ENCODE data around the gene EMSY.
"Not testable (repeated sequence)": the region's sequence is repeated elsewhere in the genome, so short reads cannot be mapped to it uniquely, and the experiment has no call there.

The EMSY gene

DNA sequence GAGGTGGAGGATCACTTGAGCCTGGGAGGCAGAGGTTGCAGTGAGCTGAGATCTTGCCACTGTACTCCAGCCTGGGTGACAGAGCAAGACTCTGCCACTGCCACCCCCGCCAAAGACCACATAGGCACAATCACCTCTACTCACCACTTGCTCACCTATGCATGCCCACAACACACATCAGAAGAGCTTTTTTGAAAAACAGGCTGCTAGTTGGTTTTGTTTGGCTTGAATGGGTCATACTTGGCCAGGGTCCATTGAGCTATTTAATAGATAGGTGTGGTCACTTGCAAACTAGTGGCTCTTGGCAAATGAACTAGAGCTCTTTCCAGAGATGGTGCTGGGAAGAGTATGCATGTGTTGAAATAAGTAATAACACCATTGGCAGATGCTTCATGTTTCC lies 80.1 kb downstream of the EMSY start:
- DNase-seq = no peak

- DNase-seq = no peak
Observed at GRCh38 chr11:76526878-76527277, 82.1 kb downstream of the EMSY start.

DNA sequence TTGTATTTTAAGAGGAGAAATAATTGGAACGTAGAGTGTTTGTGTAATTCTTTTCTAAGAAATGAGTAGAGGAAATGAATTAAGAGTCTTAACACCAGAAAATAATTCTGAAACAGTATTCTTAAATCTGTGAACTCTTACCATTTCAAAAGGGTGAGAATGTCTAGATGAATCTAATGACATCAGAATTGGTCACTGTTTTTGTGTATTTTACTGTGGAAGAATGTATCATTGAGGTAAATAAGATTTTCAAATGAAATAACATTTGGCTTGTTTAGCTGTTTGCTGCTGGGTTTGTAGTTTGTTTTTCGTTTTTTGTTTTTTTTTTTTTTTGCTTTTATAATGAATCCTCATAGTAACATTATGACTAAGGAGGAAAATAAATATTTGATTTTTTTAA lies 97.6 kb downstream of the EMSY start:
- no peak for DNase-seq

- DNase-seq = no peak
Observed at GRCh38 chr11:76543006-76543703, 98.3 kb downstream of the EMSY start.

GRCh38 chr11:76550781-76551180 lies 106.0 kb downstream of the EMSY start:
- DNase-seq = no peak

DNA sequence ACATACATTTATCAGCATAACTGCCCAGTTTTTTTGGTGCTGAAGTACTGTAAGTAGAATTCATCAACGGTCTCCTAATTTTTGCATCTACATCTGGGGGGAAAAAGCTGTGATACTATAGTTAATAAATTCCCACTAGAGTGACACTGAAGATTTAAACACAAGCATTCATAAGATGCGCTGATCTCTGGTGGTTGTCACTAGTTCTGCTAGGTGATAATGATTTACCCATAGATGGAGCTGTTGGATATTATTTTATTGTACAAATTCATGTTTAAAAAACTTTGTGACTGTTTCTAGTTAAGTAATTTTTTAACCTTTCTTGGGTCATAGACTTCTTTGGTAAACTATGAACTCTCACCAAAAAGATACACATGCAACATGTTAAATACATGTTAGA lies 106.6 kb downstream of the EMSY start:
- DNase-seq = no peak

GRCh38 chr11:76552987-76553386 lies 108.2 kb downstream of the EMSY start:
- DNase-seq = no peak

DNA sequence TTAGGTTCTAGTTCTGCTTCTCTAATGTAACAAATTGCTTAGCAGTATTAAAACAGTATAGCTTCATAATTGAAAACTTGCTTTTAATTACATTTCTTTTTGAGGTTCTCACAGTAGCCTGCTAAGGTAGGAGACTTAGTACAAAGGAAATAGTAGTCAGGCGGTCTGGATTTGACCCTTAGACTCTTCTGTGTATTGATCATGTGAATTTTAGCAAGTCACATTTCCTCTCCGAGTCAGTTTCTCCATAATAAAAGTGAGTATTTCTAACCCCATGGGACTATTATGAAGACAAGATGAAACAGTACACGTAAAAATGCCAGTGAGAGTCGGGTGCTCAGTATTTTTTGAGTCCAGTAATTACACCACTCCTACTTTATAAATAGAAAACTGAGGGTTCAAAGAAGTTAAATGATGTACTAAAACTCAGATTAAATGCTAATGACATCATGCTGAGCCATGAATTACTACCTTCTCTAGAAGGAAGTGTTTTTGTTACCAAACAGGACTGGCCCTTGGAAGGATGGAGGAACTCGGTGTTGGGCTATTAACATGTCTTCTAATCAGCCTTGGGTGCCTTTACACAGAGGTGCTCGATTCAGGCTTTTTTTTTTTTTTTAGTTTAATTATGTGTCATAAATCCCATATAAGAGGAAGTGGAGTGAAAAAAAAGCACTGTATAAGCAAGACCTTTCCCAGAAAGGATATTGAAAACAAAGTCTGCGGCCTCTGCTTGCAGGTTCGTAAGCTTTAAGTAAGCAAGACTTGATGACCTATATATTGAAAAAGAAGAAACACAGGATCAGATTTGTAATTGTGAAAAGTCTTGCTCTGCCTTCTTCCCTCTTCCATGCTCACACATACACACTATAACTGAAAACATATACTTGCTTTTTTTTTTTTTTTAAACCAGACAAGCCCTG lies 109.0 kb downstream of the EMSY start:
- DNase-seq = no peak

DNA sequence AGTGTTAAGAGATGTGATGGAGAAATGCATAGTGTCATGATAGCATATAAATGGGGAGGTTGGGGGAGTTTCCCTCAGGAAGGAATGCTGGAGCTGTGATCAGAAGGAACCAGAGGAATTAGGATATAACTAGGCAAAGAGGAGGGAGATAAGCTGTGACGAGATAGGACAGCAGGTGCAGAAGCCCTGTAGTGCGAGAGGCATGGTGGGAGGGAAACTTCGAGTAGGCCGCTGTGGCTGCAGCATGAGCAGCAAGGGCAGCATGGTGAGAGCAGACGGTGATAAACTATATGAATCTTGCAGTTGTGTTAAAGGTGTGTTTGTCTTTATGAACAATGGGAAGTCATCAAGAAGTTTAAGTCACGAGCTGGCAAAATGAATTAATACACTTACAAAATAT lies 109.9 kb downstream of the EMSY start:
- DNase-seq = no peak

- DNase-seq = no peak
Observed at GRCh38 chr11:76557466-76557865, 112.6 kb downstream of the EMSY start.

DNA sequence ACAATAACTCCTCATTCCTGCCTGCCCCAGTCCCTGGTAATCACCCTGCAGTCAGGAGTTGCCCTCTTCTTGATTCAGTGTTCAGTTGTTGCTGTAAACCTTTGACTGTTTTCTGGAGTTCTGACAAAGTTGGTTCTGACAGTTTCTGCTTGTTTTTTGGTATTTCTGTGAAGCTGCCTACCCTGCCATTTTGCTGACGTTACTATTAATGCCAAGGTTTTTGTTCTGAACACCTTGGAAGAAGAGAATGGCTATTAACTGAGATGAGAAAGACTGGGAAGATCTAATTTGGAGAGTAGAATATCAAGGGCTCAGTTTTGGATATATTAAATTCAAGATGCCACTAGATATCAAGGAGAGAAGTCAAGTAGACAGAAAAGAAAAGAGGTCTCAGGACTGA lies 113.7 kb downstream of the EMSY start:
- no peak for DNase-seq

DNA sequence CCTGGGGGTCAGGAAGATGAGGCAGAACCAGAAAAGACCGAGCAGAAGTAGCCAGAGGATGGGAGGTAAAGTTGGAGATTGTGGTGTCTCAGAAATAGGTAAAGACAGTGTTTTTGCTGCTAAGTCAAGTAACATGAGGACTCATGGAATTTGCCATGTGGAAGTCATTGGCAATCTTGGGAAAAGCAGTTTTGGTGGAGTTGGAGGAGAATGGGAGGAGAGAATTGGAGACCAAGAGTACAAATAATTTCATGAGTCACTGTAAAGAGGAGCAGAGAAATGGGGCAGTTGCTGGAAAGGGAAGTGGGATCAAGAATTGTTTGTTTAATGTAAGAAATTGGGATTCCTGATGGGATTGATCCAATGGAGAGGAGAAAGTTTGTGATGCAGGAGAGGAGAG lies 114.1 kb downstream of the EMSY start:
- no peak for DNase-seq

GRCh38 chr11:76559346-76559745 lies 114.5 kb downstream of the EMSY start:
- no peak for DNase-seq

DNA sequence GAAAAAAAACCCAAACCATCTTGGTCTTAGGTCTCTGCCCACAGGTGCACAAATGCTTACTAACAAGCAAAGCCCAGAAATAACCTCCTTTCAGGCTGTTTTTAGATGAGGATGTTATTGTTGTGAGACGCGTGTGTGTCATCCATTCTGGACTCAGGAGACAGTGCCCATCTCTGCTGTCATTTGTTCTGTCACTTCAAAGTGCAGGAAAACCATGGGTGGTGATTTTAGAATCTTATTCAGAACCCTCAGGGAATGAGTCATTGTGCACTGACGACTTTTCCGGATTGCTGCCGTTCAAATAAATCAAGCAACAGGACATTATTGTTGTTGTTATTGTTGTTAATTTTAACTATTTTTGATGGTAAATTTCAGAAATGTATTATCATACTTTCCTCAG lies 115.4 kb downstream of the EMSY start:
- DNase-seq = no peak

GRCh38 chr11:76561245-76561644 lies 116.4 kb downstream of the EMSY start:
- DNase-seq = no peak

DNA sequence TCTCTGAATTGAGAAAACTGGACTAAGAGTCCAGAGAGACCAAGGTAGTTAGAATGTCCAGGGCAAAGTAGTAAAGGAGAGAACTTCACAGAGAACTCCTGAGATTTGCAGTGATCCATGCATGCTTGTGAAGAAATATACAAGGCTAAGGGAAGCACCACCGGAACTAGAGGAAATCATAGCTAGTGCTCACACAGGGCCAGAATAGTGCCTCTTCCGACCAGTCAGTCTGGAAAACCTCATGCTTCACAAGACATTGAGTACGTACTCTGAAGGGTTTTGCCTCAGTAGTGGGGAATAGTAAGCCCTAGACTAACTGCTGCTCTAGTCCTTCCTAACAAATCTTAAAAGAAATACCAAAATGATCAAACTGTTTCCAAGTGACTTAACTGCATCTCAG lies 117.7 kb downstream of the EMSY start:
- no peak for DNase-seq

GRCh38 chr11:76564364-76564763 lies 119.5 kb downstream of the EMSY start:
- DNase-seq = no peak

- DNase-seq = no peak
Observed at GRCh38 chr11:76566811-76567210, 122.0 kb downstream of the EMSY start.

DNA sequence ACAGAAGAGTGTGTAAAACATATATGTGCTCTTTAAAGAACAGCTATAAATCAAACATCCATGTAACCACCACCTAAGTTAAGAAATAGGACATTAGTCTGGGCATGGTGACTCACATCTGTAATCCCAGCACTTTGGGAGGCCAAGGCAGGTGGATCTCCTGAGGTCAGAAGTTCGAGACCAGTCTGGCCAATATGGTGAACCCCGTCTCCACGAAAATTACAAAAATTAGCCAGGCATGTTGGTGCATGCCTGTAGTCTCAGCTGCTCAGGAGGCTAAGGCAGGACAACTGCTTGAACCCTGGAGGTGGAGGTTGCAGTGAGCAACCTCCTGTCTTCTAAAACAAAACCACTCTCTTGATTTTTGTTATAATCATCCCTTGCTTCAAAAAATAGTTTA lies 122.4 kb downstream of the EMSY start:
- DNase-seq = no peak

- no peak for DNase-seq
Observed at GRCh38 chr11:76568139-76568538, 123.3 kb downstream of the EMSY start.

DNA sequence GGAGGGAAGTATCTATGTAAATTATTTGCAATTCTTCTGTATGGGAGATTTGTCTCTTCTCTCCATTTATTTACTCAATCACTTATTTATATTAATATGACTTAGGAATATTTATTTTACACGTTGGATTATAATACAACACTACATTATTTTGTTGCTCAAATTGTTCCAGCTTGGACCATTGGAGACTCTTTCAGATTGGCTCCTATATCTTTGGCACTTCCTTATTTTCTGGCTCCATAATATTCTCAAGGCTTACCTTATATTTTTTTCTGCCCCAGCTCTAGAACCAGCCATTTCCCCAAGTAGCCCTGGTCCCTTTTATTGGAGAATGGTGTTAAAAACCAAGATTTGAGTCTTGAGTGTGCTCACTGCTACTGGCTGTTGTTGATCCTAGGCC lies 123.8 kb downstream of the EMSY start:
- no peak for DNase-seq

- not testable (repeated sequence) for DNase-seq
Observed at GRCh38 chr11:76572181-76572875, 127.5 kb downstream of the EMSY start.

GRCh38 chr11:76574406-76574805 lies 129.6 kb downstream of the EMSY start:
- DNase-seq = no peak

DNA sequence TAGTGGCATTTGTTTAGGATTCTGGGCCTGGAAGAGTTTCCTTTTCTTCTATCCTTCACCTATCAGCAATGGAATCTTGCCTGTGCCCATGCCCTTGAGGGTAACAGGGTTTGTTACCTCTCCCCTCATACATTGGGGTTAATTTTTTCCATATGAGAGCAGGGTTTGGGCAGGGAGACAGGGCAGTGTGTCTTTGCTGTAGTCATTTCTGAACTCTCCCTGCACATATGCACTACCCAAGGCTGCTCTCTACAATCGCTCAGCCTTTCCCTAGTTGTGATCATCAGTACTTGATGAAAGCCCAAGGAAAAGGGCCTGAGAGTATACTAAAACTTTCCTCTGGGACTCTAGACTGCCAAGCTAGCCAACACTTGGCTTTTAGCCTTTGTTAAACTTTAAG lies 130.1 kb downstream of the EMSY start:
- DNase-seq = no peak
